ENCODE data around the gene CNKSR3. TPM values are rescaled to one million over a fixed set of nuclear protein-coding genes. Genes with fewer than 3 reads are reported as not detected.

Gene CNKSR3
- total and polyA plus RNA-seq, 2 experiments from 2014 or later = 1.9 to 5.7 TPM

GRCh38 chr6:154406869-154407268 lies 103.6 kb downstream of the CNKSR3 start:
- Mint-ChIP-seq H3K9me3 (no peaks in the 10 kb centered on the region), H3K36me3 (ENCODE audit: low read depth) (peaks cover 13% of the 10 kb centered on the region), H3K4me3 (no peak overlapping the region), H3K4me1 (peaks cover 11% of the 10 kb centered on the region; the same call in 2 of the 3 replicates), H3K27ac (no peak overlapping the region), H3K27me3 (ENCODE audit: insufficient read depth, low read depth, poor library complexity) (peaks cover 2% of the 10 kb centered on the region)
- H3F3A ChIP-seq (replicated peaks; ENCODE audit: low read depth) = no peaks in the 10 kb centered on the region
- no peak overlapping the region for H3K4me3 ChIP-seq
- no peak overlapping the region for H3K27ac ChIP-seq (ENCODE audit: low read depth)
- H3K4me1 ChIP-seq (ENCODE audit: insufficient read depth) = peaks cover 5% of the 10 kb centered on the region; the same call in 1 of the 2 replicates
- H4K20me1 ChIP-seq (replicated peaks; ENCODE audit: insufficient read depth) = no peaks in the 10 kb centered on the region
- H3K36me3 ChIP-seq (ENCODE audit: insufficient read depth) = no peaks in the 10 kb centered on the region
- H3K79me2 ChIP-seq (replicated peaks; ENCODE audit: insufficient read depth) = no peaks in the 10 kb centered on the region
- no peak for ATAC-seq
- no peak for DNase-seq (ENCODE audit: low spot score)
- TF ChIP-seq JUNB (IDR thresholded peaks at IDR 0.05; ENCODE audit: unreplicated experiment) = no peak
- TF ChIP-seq EZH2phosphoT487 (IDR thresholded peaks at IDR 0.05; ENCODE audit: unreplicated experiment) = no peak
- TF ChIP-seq REST (IDR thresholded peaks at IDR 0.05; ENCODE audit: unreplicated experiment) = no peak
- H3K9me2 ChIP-seq (ENCODE audit: insufficient read depth) = no peaks in the 10 kb centered on the region
- H2AFZ ChIP-seq = no peak overlapping the region
- no peaks in the 10 kb centered on the region for H3K27me3 ChIP-seq (ENCODE audit: insufficient read depth)
- H3K4me2 ChIP-seq = no peak overlapping the region

GRCh38 chr6:154406301-154406700 lies 104.2 kb downstream of the CNKSR3 start:
- peaks cover 5% of the 10 kb centered on the region; the same call in 1 of the 2 replicates for H3K4me1 ChIP-seq (ENCODE audit: insufficient read depth)
- no peaks in the 10 kb centered on the region for H3K36me3 ChIP-seq (ENCODE audit: insufficient read depth)
- no peak overlapping the region for H3K4me3 ChIP-seq
- H3K9me2 ChIP-seq (ENCODE audit: insufficient read depth) = no peaks in the 10 kb centered on the region
- peaks cover 2% of the 10 kb centered on the region for H3K27me3 Mint-ChIP-seq (ENCODE audit: insufficient read depth, low read depth, poor library complexity)
- H3K4me1 Mint-ChIP-seq = peaks cover 15% of the 10 kb centered on the region; the same call in 2 of the 3 replicates
- no peaks in the 10 kb centered on the region for H3F3A ChIP-seq (replicated peaks; ENCODE audit: low read depth)
- no peaks in the 10 kb centered on the region for H3K79me2 ChIP-seq (replicated peaks; ENCODE audit: insufficient read depth)
- H3K4me2 ChIP-seq = no peak overlapping the region
- H3K27ac Mint-ChIP-seq = no peak overlapping the region
- H3K27me3 ChIP-seq (ENCODE audit: insufficient read depth) = no peaks in the 10 kb centered on the region
- H3K36me3 Mint-ChIP-seq (ENCODE audit: low read depth) = peaks cover 19% of the 10 kb centered on the region
- H3K9me3 Mint-ChIP-seq = no peaks in the 10 kb centered on the region; the same call in 2 of the 3 replicates
- no peak overlapping the region for H3K4me3 Mint-ChIP-seq
- no peak overlapping the region for H3K27ac ChIP-seq (ENCODE audit: low read depth)
- H2AFZ ChIP-seq = no peak overlapping the region
- ATAC-seq (no peak), DNase-seq (ENCODE audit: low spot score) (no peak)
- H4K20me1 ChIP-seq (replicated peaks; ENCODE audit: insufficient read depth) = no peaks in the 10 kb centered on the region
- TF ChIP-seq STAT1 (IDR thresholded peaks at IDR 0.05; ENCODE audit: unreplicated experiment) (no peak), POLR2AphosphoS5 (IDR thresholded peaks at IDR 0.05; ENCODE audit: low read depth) (no peak), NANOG (IDR thresholded peaks at IDR 0.05; ENCODE audit: borderline replicate concordance) (no peak), ZNF114 (CRISPR knock-in tag; IDR thresholded peaks at IDR 0.05) (no peak), CTCF (conservative IDR thresholded peaks at IDR 0.05; ENCODE audit: low read depth in 2 of 2) (no peak), CREB1 (CRISPR knock-in tag; IDR thresholded peaks at IDR 0.05; ENCODE audit: low read depth) (no peak), REST (IDR thresholded peaks at IDR 0.05; ENCODE audit: unreplicated experiment) (no peak)

Data from GM23338 (cell line).